Measurements from ENCODE around the gene ARHGEF11. TPM values are rescaled to one million over a fixed set of nuclear protein-coding genes. Genes with fewer than 3 reads are reported as not detected.

Gene ARHGEF11
- polyA plus RNA-seq, 1 donor (not counting 4 experiments of a cell fraction or from before 2014, with no cell fraction given) = 8.0 TPM

DNA sequence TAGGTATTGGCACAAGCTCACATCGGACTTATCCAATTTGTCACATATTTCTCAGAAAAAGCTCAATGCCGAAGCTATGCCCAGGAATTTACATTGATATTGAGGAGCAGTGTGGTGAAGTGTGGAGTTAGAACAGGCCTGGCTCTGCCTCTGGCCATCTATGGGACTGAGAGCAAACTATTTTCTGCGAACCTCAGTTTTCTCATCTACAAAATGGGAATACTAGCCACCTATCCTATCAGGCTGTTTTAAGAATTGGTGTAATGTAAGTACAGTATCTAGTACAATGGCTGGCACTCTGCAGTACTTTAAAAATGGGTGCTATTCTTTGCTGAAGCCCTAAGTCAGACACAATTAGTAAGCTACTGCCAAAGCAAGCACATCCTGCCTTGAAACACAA, 47.2 kb downstream of the ARHGEF11 start:
- Histone ChIP-seq H3K27me3 (ENCODE audit: control insufficient read depth, extremely low read depth, insufficient read depth, low read length) (no peaks in the 10 kb centered on the region), H3K4me2 (ENCODE audit: control insufficient read depth, extremely low read depth, insufficient read depth, low read depth, low read length) (no peak overlapping the region), H3K9me3 (ENCODE audit: control insufficient read depth, low read depth, low read length) (no peaks in the 10 kb centered on the region), H2AFZ (ENCODE audit: control insufficient read depth, low read length) (no peak overlapping the region), H3K4me1 (ENCODE audit: control insufficient read depth, extremely low read depth, insufficient read depth, low read length) (peaks cover 33% of the 10 kb centered on the region), H3K27ac (ENCODE audit: control insufficient read depth, insufficient read depth, low read length) (no peak overlapping the region), H4K20me1 (ENCODE audit: control insufficient read depth, extremely low read depth, insufficient read depth, low read length) (no peaks in the 10 kb centered on the region), H3K9ac (ENCODE audit: control insufficient read depth, extremely low read depth, insufficient read depth, low read length) (no peak overlapping the region), H3K79me2 (ENCODE audit: control insufficient read depth, insufficient read depth, low read length) (no peaks in the 10 kb centered on the region), H3K9me1 (ENCODE audit: control insufficient read depth, extremely low read depth, insufficient read depth, low read length) (peaks cover 3% of the 10 kb centered on the region), H3K4me3 (ENCODE audit: control insufficient read depth in 2 of 3, extremely low read depth in 1 of 3, insufficient read depth in 2 of 3, low read depth in 1 of 3, low read length in 3 of 3) (no peak overlapping the region), H3K36me3 (ENCODE audit: control insufficient read depth in 2 of 2, extremely low read depth in 1 of 2, insufficient read depth in 2 of 2, low read length in 2 of 2) (peaks cover 0 to 2% of the 10 kb centered on the region in 2 experiments)
- DNase-seq (ENCODE audit: low read depth, low spot score) (no peak), FAIRE-seq (no peak)
- dilution Hi-C loops (cut with MboI; ENCODE audit: extremely low pct_ligation_motif_present, low sequenced_read_pairs) = no loop called here
- TF ChIP-seq EZH2 (IDR thresholded peaks at IDR 0.05; ENCODE audit: low read length) = no peak
- TF ChIP-seq, protein P1, sequence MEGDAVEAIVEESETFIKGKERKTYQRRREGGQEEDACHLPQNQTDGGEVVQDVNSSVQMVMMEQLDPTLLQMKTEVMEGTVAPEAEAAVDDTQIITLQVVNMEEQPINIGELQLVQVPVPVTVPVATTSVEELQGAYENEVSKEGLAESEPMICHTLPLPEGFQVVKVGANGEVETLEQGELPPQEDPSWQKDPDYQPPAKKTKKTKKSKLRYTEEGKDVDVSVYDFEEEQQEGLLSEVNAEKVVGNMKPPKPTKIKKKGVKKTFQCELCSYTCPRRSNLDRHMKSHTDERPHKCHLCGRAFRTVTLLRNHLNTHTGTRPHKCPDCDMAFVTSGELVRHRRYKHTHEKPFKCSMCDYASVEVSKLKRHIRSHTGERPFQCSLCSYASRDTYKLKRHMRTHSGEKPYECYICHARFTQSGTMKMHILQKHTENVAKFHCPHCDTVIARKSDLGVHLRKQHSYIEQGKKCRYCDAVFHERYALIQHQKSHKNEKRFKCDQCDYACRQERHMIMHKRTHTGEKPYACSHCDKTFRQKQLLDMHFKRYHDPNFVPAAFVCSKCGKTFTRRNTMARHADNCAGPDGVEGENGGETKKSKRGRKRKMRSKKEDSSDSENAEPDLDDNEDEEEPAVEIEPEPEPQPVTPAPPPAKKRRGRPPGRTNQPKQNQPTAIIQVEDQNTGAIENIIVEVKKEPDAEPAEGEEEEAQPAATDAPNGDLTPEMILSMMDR (optimal IDR thresholded peaks at IDR 0.05 in 1 of 3, IDR thresholded peaks at IDR 0.05 in 1 of 3, conservative IDR thresholded peaks at IDR 0.05 in 1 of 3; ENCODE audit: extremely low read depth in 1 of 3, insufficient read depth in 2 of 3, low read length in 3 of 3) = no peak

DNA sequence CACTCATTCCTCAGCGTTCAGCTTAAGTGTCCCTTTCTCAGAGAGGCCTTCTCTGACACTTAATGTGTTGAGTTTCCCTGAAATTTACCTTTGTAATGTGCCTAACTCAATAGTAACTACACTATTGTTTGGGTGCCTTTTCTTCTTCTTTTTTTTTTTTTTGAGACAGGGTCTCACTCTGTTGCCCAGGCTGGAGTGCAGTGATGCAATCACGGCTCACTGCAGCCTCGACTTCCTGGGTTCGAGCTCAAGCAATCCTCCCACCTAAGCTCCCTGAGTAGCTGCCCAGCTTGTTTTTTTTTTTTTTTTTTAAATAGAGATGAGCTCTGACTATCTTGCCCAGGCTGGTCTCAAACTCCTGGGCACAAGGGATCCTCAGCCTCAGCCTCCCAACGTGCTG, 50.1 kb downstream of the ARHGEF11 start:
- dilution Hi-C loops (cut with MboI; ENCODE audit: extremely low pct_ligation_motif_present, low sequenced_read_pairs) = no loop called here
- H3K4me1 ChIP-seq (ENCODE audit: control insufficient read depth, extremely low read depth, insufficient read depth, low read length) = peaks cover 18% of the 10 kb centered on the region
- no peak overlapping the region for H3K4me3 ChIP-seq (ENCODE audit: control insufficient read depth in 2 of 3, extremely low read depth in 1 of 3, insufficient read depth in 2 of 3, low read depth in 1 of 3, low read length in 3 of 3)
- no peak overlapping the region for H3K27ac ChIP-seq (ENCODE audit: control insufficient read depth, insufficient read depth, low read length)
- H3K79me2 ChIP-seq (ENCODE audit: control insufficient read depth, insufficient read depth, low read length) = no peaks in the 10 kb centered on the region
- FAIRE-seq = no peak
- H3K4me2 ChIP-seq (ENCODE audit: control insufficient read depth, extremely low read depth, insufficient read depth, low read depth, low read length) = no peak overlapping the region
- no peak overlapping the region for H3K9ac ChIP-seq (ENCODE audit: control insufficient read depth, extremely low read depth, insufficient read depth, low read length)
- TF ChIP-seq EZH2 (IDR thresholded peaks at IDR 0.05; ENCODE audit: low read length) = no peak
- TF ChIP-seq, protein P1 (optimal IDR thresholded peaks at IDR 0.05 in 1 of 3, IDR thresholded peaks at IDR 0.05 in 1 of 3, conservative IDR thresholded peaks at IDR 0.05 in 1 of 3; ENCODE audit: extremely low read depth in 1 of 3, insufficient read depth in 2 of 3, low read length in 3 of 3) = no peak
- no peaks in the 10 kb centered on the region for H3K9me3 ChIP-seq (ENCODE audit: control insufficient read depth, low read depth, low read length)
- H3K27me3 ChIP-seq (ENCODE audit: control insufficient read depth, extremely low read depth, insufficient read depth, low read length) = no peaks in the 10 kb centered on the region
- H3K36me3 ChIP-seq (ENCODE audit: control insufficient read depth in 2 of 2, extremely low read depth in 1 of 2, insufficient read depth in 2 of 2, low read length in 2 of 2) = peaks cover 0 to 5% of the 10 kb centered on the region in 2 experiments
- peaks cover 3% of the 10 kb centered on the region for H3K9me1 ChIP-seq (ENCODE audit: control insufficient read depth, extremely low read depth, insufficient read depth, low read length)
- no peak for DNase-seq (ENCODE audit: low read depth, low spot score)
- no peaks in the 10 kb centered on the region for H4K20me1 ChIP-seq (ENCODE audit: control insufficient read depth, extremely low read depth, insufficient read depth, low read length)
- H2AFZ ChIP-seq (ENCODE audit: control insufficient read depth, low read length) = no peak overlapping the region
